Measurements from ENCODE around the gene ACOXL. TPM values are rescaled to one million over a fixed set of nuclear protein-coding genes. Genes with fewer than 3 reads are reported as not detected.

The ACOXL gene
- total and polyA plus RNA-seq, 2 of the 8 experiments (the other 6 are each of a cell fraction or from before 2014, with no cell fraction given) = 11.4 to 20.6 TPM

DNA sequence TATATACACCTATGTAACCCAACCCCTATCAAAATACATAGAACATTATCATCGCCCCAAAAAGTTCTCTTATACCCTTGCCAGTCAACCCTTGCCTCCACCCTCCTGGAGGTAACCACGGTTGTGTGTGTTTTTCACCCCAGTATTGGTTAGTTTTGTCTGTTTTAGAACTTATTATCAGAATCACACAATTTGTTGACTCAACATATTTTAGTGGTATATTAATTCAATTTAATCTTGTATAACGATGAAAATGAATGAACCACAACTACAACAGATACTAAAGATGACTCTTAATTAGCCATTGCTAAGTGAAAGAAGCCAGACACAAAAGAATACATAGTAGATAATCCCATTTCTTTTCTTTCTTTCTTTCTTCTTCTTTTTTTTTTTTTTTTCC, 19.3 kb downstream of the ACOXL start:
- Histone ChIP-seq H2BK120ac (replicated peaks; ENCODE audit: low read depth, low read length) (no peak overlapping the region), H3K9me3 (ENCODE audit: insufficient read depth in 2 of 2, low read depth in 1 of 2, low read length in 1 of 2) (no peaks in the 10 kb centered on the region), H3K9ac (replicated peaks in 1 of 4; ENCODE audit: extremely low read depth in 1 of 4, low read depth in 3 of 4, low read length in 3 of 4) (no peak overlapping the region), H2BK5ac (ENCODE audit: low read depth, low read length) (no peak overlapping the region), H3K4me2 (ENCODE audit: insufficient read depth in 1 of 2, low read depth in 2 of 2, low read length in 2 of 2) (no peak overlapping the region), H3K4ac (replicated peaks; ENCODE audit: insufficient read length, low read depth, low read length) (no peak overlapping the region), H2BK12ac (ENCODE audit: low read depth, low read length) (no peak overlapping the region), H4K91ac (replicated peaks; ENCODE audit: insufficient read length, low read length) (no peak overlapping the region), H3K79me2 (ENCODE audit: control insufficient read depth in 1 of 2, insufficient read depth in 2 of 2, low read length in 2 of 2) (peaks cover 0 to 79% of the 10 kb centered on the region in 2 experiments; a peak in 3 of 4 replicates), H3K56ac (replicated peaks; ENCODE audit: insufficient read length, low read depth, low read length) (no peak overlapping the region), H3K4me3 (ENCODE audit: extremely low read depth in 1 of 4, insufficient read depth in 2 of 4, low read depth in 3 of 4, low read length in 4 of 4) (no peak overlapping the region), H3K23ac (ENCODE audit: insufficient read length) (no peak overlapping the region), H3K27ac (ENCODE audit: low read depth, low read length) (no peak overlapping the region), H3K14ac (ENCODE audit: insufficient read length) (no peak overlapping the region), H3K4me1 (replicated peaks in 1 of 4; ENCODE audit: control insufficient read depth in 3 of 4, insufficient read depth in 4 of 4, low read length in 3 of 4) (peaks cover 6 to 23% (median 15%) of the 10 kb centered on the region in 4 experiments; a peak in 5 of 7 replicates), H4K5ac (ENCODE audit: insufficient read length, low read depth, low read length) (no peak overlapping the region), H4K20me1 (replicated peaks in 1 of 2; ENCODE audit: control insufficient read depth in 1 of 2, insufficient read depth in 2 of 2, low read length in 2 of 2) (peaks cover 0 to 2% of the 10 kb centered on the region in 2 experiments), H3K18ac (ENCODE audit: extremely low read depth, low read length) (no peak overlapping the region), H2AFZ (ENCODE audit: low read length) (no peak overlapping the region), H2AK5ac (ENCODE audit: low read depth, low read length) (no peak overlapping the region), H2BK15ac (ENCODE audit: low read length) (no peak overlapping the region), H2BK20ac (ENCODE audit: low read length) (no peak overlapping the region), H3K27me3 (replicated peaks in 1 of 4; ENCODE audit: control insufficient read depth in 3 of 4, extremely low read depth in 1 of 4, insufficient read depth in 3 of 4, low read length in 3 of 4) (no peaks in the 10 kb centered on the region), H4K8ac (ENCODE audit: extremely low read depth, insufficient read depth, low read length) (no peak overlapping the region), H3K23me2 (ENCODE audit: low read depth, low read length) (no peaks in the 10 kb centered on the region; the same call in 1 of the 2 replicates), H3K36me3 (ENCODE audit: control insufficient read depth in 2 of 4, insufficient read depth in 4 of 4, low read length in 3 of 4) (no peaks in the 10 kb centered on the region), H3K79me1 (ENCODE audit: low read depth, low read length) (peaks cover 10% of the 10 kb centered on the region)
- CTCF ChIA-PET (ENCODE audit: partially characterized antibody) = interaction anchor here (1.7 kb wide), 1 partner anchor 41 kb away, joined by 5 read pairs; no protein-coding TSS in a partner anchor
- DNase-seq (ENCODE audit: low read depth in 1 of 2, low spot score in 2 of 2) (no peak), FAIRE-seq (no peak)
- 88% methylated on average over 3 of the region's 3 CpGs; no CpG with 5 or more reads in 1 of the 2 experiments for WGBS, 2 experiments (ENCODE audit: extremely low coverage in 1 of 2, insufficient coverage in 1 of 2, insufficient read length in 1 of 2, insufficient replicate concordance in 2 of 2, low coverage in 1 of 2, low lambda C conversion rate in 2 of 2, missing lambda C conversion rate in 1 of 2)
- POLR2A ChIA-PET (ENCODE audit: partially characterized antibody) = no interaction called here
- TF ChIP-seq NANOG (IDR thresholded peaks at IDR 0.05; ENCODE audit: insufficient read depth, low read depth, low read length, poor library complexity, severe bottlenecking) (no peak), BRCA1 (IDR thresholded peaks at IDR 0.05; ENCODE audit: low read depth, low read length) (no peak), RAD21 (IDR thresholded peaks at IDR 0.05 in 1 of 2, conservative IDR thresholded peaks at IDR 0.05 in 1 of 2; ENCODE audit: low read depth in 2 of 2, low read length in 2 of 2) (no peak), CTCF (IDR thresholded peaks at IDR 0.05; ENCODE audit: control extremely low read depth in 1 of 3, insufficient read depth in 1 of 3, low read depth in 1 of 3, low read length in 3 of 3) (no peak), EGR1 (IDR thresholded peaks at IDR 0.05; ENCODE audit: borderline replicate concordance, low read depth, low read length) (no peak), ATF3 (IDR thresholded peaks at IDR 0.05; ENCODE audit: insufficient read depth, low read depth, low read length) (no peak), YY1 (IDR thresholded peaks at IDR 0.05; ENCODE audit: low read depth, low read length) (no peak), EP300 (IDR thresholded peaks at IDR 0.05; ENCODE audit: borderline replicate concordance in 1 of 2, low read depth in 2 of 2, low read length in 2 of 2) (no peak), GTF2F1 (IDR thresholded peaks at IDR 0.05; ENCODE audit: borderline replicate concordance, low read depth, low read length) (no peak), CBX5 (IDR thresholded peaks at IDR 0.05; ENCODE audit: low read depth, low read length) (no peak)
